ENCODE results near the gene MKRN2.

GRCh38 chr3:12622335-12622734, 65.4 kb downstream of the MKRN2 start:
- TF ChIP-seq, protein P1, sequence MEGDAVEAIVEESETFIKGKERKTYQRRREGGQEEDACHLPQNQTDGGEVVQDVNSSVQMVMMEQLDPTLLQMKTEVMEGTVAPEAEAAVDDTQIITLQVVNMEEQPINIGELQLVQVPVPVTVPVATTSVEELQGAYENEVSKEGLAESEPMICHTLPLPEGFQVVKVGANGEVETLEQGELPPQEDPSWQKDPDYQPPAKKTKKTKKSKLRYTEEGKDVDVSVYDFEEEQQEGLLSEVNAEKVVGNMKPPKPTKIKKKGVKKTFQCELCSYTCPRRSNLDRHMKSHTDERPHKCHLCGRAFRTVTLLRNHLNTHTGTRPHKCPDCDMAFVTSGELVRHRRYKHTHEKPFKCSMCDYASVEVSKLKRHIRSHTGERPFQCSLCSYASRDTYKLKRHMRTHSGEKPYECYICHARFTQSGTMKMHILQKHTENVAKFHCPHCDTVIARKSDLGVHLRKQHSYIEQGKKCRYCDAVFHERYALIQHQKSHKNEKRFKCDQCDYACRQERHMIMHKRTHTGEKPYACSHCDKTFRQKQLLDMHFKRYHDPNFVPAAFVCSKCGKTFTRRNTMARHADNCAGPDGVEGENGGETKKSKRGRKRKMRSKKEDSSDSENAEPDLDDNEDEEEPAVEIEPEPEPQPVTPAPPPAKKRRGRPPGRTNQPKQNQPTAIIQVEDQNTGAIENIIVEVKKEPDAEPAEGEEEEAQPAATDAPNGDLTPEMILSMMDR (IDR thresholded peaks at IDR 0.05; ENCODE audit: low read depth, low read length) = no peak
- TF ChIP-seq POLR2A (IDR thresholded peaks at IDR 0.05; ENCODE audit: extremely low read depth, insufficient read length) = no peak
- TF ChIP-seq, protein P2, sequence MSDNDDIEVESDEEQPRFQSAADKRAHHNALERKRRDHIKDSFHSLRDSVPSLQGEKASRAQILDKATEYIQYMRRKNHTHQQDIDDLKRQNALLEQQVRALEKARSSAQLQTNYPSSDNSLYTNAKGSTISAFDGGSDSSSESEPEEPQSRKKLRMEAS (IDR thresholded peaks at IDR 0.05; ENCODE audit: low read depth, low read length) = no peak

Measured in NB4 (cell line).